NCI-H2196 (cell line): Measurements from ENCODE around the gene POU2AF2.
"Not testable (repeated sequence)": the region's sequence is repeated elsewhere in the genome, so short reads cannot be mapped to it uniquely, and the experiment has no call there.

Experiments used
- DNase-seq: peaks from one replicate; lab custom pipeline; 2025; ENCODE audit not compliant: unreplicated experiment; lab: John Stamatoyannopoulos, UW

POU2AF2 gene

GRCh38 chr11:111301004-111301841 lies 55.7 kb downstream of the POU2AF2 start:
- DNase-seq, result peak; percentile 73

GRCh38 chr11:111301842-111302118 lies 56.3 kb downstream of the POU2AF2 start:
- DNase-seq, result no peak

- DNase-seq, result no peak
Observed at GRCh38 chr11:111302298-111302697, 56.8 kb downstream of the POU2AF2 start.

GRCh38 chr11:111303461-111303860 lies 57.9 kb downstream of the POU2AF2 start:
- DNase-seq, result peak; percentile 84

- no peak for DNase-seq
Observed at GRCh38 chr11:111305162-111305802, 59.8 kb downstream of the POU2AF2 start.

GRCh38 chr11:111305876-111306275 lies 60.4 kb downstream of the POU2AF2 start:
- no peak for DNase-seq

GRCh38 chr11:111306321-111306720 lies 60.8 kb downstream of the POU2AF2 start:
- DNase-seq, result no peak

GRCh38 chr11:111307472-111308108 lies 62.1 kb downstream of the POU2AF2 start:
- peak; percentile 60 for DNase-seq

DNA sequence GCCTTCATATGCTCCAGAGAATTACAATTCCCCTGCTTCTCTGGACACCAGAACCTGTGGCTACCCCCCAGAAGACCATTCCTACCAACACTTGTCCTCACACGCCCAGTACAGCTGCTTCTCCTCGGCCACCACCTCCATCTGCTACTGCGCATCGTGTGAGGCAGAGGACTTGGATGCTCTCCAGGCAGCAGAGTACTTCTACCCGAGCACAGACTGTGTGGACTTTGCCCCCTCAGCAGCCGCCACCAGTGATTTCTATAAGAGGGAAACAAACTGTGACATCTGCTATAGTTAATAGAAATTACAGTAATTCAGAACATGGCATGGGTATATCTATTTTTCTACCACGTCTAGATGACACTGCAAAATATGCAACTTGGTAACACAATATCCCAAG lies 62.6 kb downstream of the POU2AF2 start:
- peak; percentile 84 for DNase-seq

DNA sequence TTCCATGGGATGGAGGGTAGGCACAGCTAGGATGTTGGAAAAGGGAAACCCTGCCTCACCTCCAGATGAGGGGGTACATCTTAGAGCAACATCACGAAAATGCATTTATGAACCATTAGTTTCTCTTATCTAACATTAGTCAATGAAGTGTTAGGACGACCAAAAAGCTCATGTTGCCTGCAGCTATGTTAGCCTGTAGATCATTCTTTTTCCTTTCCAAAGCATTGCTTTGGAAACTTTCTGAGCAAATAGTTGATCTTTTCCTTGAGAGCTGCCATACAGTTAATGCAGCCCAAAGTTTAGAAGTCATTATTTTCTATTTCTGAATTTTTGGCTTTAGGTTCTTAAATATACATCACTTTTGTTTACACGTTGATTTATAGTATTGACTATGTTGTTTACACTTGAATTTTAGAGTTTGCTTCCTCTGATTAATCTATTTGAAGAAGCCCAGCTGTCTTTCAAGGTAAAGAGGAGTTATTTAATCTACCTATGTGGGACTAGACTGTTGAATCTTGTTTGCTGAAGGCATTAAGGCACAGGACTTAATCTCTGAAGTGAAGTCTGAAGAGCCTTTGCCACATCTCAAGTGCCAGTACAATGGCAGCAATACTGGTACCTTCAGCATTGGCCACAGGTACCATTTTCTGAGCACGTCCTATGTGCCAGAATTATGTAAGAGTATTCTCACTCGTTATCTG lies 63.8 kb downstream of the POU2AF2 start:
- DNase-seq, result no peak

DNA sequence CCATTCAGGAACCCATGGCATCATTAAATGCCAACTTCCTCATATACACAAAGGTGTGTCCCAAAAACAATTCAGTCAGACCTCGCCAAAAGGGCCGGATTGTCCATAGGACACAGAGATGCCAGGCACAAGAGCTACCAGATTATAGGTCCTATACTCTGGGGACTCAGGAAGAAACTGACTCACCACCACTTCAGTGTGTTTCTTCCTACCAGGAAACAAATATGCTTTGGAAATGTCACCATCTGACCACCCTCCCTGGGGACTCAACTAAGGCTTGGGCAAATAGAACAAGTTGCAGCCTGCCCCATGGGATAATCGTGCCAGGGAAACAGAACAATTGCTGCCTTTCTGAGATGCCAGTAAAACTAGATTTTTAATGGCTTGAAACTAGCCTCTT lies 64.6 kb downstream of the POU2AF2 start:
- DNase-seq, result peak; percentile 67

- DNase-seq, result no peak
Observed at GRCh38 chr11:111310723-111311122, 65.2 kb downstream of the POU2AF2 start.

GRCh38 chr11:111312076-111312475 lies 66.6 kb downstream of the POU2AF2 start:
- DNase-seq, result no peak

DNA sequence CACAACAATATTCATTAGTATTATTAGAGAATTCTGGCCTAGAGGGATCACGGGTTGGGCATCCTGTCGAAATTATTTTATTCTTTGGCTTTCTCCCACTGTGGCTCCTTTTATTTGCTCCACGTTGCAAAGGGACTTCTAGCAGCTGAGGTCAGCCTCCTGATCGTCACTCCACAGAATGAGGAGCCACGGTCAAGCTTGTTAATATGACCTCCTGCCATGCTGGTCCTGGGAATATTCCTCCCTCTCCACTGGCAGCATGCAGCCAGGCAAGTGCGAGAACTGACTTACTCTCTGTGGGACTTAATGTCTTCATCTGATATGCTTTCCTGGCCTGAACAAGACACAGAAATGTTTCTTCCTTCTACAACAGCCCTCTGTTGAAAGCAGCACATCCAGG lies 73.8 kb downstream of the POU2AF2 start:
- no peak for DNase-seq

- not testable (repeated sequence) for DNase-seq
Observed at GRCh38 chr11:111320199-111320598, 74.7 kb downstream of the POU2AF2 start.

DNA sequence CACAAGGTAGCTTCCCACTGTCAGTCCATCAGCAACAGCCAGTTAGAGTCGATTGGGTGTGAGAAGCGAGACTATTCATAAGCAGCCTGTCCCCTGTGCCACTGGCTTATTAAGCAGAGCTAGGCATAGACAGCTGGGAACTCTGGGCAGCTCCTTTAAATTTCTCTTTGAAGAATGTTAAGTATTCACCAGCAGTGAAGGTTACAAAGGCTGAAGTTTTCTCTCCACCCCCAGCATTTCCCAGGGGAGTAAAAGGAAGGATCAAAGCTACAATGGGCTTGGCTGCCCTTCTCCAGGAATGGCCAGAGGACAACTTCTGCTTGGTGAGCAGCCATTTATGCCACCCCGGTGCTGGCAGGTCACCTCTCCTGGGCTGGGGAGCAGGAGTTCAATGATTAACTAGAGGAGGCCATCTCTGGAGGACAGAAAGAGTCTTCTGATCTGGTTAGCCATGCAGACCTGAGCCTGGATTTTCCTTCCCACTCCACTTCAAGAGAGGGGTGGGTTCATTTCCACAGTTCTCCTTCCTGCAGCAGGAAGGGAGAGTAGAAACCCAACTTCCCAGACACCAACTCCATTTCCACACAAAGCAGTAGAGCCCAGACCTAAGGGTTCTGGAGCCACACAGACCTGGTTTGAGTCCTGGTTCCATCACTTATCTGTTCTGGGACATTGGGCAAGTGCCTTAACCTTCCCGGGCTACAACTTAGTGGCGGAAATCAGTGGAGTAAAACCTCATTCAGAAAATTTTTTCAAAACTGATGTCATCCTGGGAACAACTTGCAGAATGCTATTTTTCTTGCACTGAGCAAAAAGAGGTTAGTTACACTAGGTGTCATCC lies 75.4 kb downstream of the POU2AF2 start:
- DNase-seq, result no peak

GRCh38 chr11:111322534-111322933 lies 77.0 kb downstream of the POU2AF2 start:
- peak; percentile 28 for DNase-seq

- no peak for DNase-seq
Observed at GRCh38 chr11:111324277-111324720, 78.8 kb downstream of the POU2AF2 start.

- no peak for DNase-seq
Observed at GRCh38 chr11:111325259-111325658, 79.7 kb downstream of the POU2AF2 start.

DNA sequence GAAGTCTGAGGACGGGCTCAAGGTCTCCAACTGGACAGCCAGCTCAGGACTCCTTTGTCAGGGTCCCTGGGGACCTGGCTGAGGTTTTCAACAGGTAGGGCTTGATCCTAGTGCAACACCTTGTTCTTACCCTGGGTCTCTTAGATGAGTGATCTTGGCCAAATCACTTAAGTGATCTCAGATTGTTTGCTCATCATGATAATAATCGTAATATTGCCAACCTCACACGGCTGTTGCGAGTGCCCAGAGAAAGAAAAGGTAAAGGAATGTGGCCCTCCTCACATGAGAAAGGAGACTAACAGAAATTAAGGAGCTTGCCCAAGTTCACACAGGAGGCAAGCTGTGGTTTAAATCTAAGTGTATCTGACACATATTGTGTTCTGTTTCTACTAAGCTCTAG lies 81.3 kb downstream of the POU2AF2 start:
- no peak for DNase-seq
